Panc1 (cell line): Measurements from ENCODE around the gene NAGS. TPM values are rescaled to one million over a fixed set of nuclear protein-coding genes. Genes with fewer than 3 reads are reported as not detected.
"Not testable (repeated sequence)": the region's sequence is repeated elsewhere in the genome, so short reads cannot be mapped to it uniquely, and the experiment has no call there.

Experiments used
- ATAC-seq: fragments of 200-7000 bp; cut with Tn5 transposase; 2 replicates; pipeline ENCODE4 v1.9.1; 2020; ENCODE audit warnings: mild to moderate bottlenecking, moderate library complexity
- BruUV-seq: library from RNA; stranded (reverse); fragments of 400-500 nt; replicated peaks from 2 replicates; lab custom pipeline; 2021; lab: Mats Ljungman, UMichigan
- CTCF ChIA-PET: fragments of 300-600 bp; sonication (Branson Sonifier 250); formaldehyde crosslinking; loops from one replicate; lab custom pipeline; 2022; ENCODE audit warnings: antibody characterized with exemption; lab: Charles Lee
- POLR2A ChIA-PET: fragments of 300-600 bp; sonication (Branson Sonifier 250); formaldehyde crosslinking; loops from one replicate; lab custom pipeline; 2022; ENCODE audit warnings: antibody characterized with exemption; lab: Charles Lee
- DNase-seq: peaks from one replicate; pipeline ENCODE4 v3.0.0-alpha.2; 2010; ENCODE audit warnings: low read depth, low spot score
- H3K27ac ChIP-seq: 2 replicates; pipeline ENCODE4 v1.5.1; 2011; ENCODE audit warnings: mild to moderate bottlenecking, low read length, inconsistent platforms
- H3K27me3 ChIP-seq: fragments of 200-500 bp; sonication (Bioruptor generic); 2 replicates; pipeline ENCODE4 v1.6.0; 2014; ENCODE audit warnings: low read length, inconsistent platforms; ENCODE audit not compliant: control insufficient read depth, insufficient read depth
- H3K36me3 ChIP-seq: fragments of 200-500 bp; sonication (Bioruptor generic); 2 replicates; pipeline ENCODE4 v1.5.1; 2014; ENCODE audit warnings: inconsistent platforms, mild to moderate bottlenecking, low read length, moderate library complexity; ENCODE audit not compliant: control insufficient read depth, insufficient read depth
- H3K4me1 ChIP-seq: 2 replicates; pipeline ENCODE4 v1.5.1; 2011; ENCODE audit warnings: inconsistent platforms, mild to moderate bottlenecking, low read length, moderate library complexity; ENCODE audit not compliant: control insufficient read depth, insufficient read depth
- H3K4me3 ChIP-seq, 2 experiments: 2 replicates each; pipeline ENCODE4 v1.5.1; 2011 to 2012; ENCODE audit warnings: low read depth in 2 of 2, low read length in 2 of 2, mild to moderate bottlenecking in 2 of 2, inconsistent platforms in 1 of 2, moderate library complexity in 1 of 2
- H3K9me3 ChIP-seq: fragments of 200-500 bp; sonication (Bioruptor generic); 2 replicates; pipeline ENCODE4 v1.5.1; 2014; ENCODE audit warnings: low read depth, mild to moderate bottlenecking, inconsistent platforms, low read length, moderate library complexity; ENCODE audit not compliant: control insufficient read depth, insufficient read depth
- CTCF ChIP-seq: fragments of 450-650 bp; IDR thresholded peaks from 2 replicates; pipeline ENCODE4 v1.5.1; 2017; ENCODE audit warnings: mild to moderate bottlenecking
- POLR2AphosphoS5 ChIP-seq: IDR thresholded peaks from 2 replicates; pipeline ENCODE4 v1.6.1; 2012; ENCODE audit warnings: mild to moderate bottlenecking, low read depth, low read length, moderate library complexity
- REST ChIP-seq, 2 experiments: IDR thresholded peaks; 2 replicates each; pipeline ENCODE4 v1.6.1; 2011 to 2012; ENCODE audit warnings: low read depth in 2 of 2, control low read depth in 1 of 2, low read length in 1 of 2, mild to moderate bottlenecking in 1 of 2, moderate library complexity in 1 of 2; ENCODE audit not compliant: insufficient read depth in 1 of 2
- SIN3A ChIP-seq: IDR thresholded peaks from 2 replicates; pipeline ENCODE4 v1.6.1; 2012; ENCODE audit warnings: low read depth, mild to moderate bottlenecking, low read length, moderate library complexity, borderline replicate concordance; ENCODE audit not compliant: insufficient read depth
- TCF7L2 ChIP-seq: IDR thresholded peaks from 2 replicates; pipeline ENCODE4 v1.6.1; 2011; ENCODE audit warnings: mild to moderate bottlenecking, low read depth, low read length, inconsistent platforms
- in situ Hi-C: cut with HindIII; loops from 2 replicates; pipeline ENCODE4 v1.10.0; 2016; ENCODE audit warnings: low sequenced_read_pairs, low pct_unique_long_range_greater_than_20kb
- intact Hi-C: fragments of 100-400 bp; cut with micrococcal nuclease; formaldehyde crosslinking; loops from one replicate; pipeline ENCODE4 v1.10.0; 2022; ENCODE audit not compliant: unreplicated experiment
- total RNA-seq: library from RNA; stranded (reverse); gene quantifications from one replicate; pipeline ENCODE4 v1.2.1, GENCODE V29; 2021; ENCODE audit not compliant: unreplicated experiment

The NAGS gene
- total RNA-seq, 1 experiment from 2014 or later, result 2.7 TPM

GRCh38 chr17:43958748-43959352 lies 45.6 kb upstream of the NAGS start:
- BruUV-seq, result no TSS peak
- TF ChIP-seq SIN3A (no peak), REST (IDR thresholded peaks at IDR 0.05; ENCODE audit: insufficient read depth in 1 of 2, low read depth in 2 of 2, low read length in 1 of 2) (no peak), TCF7L2 (no peak), POLR2AphosphoS5 (no peak), CTCF (no peak)
- H3K27me3 ChIP-seq, result no peaks in the 10 kb centered on the region
- no peaks in the 10 kb centered on the region for H3K36me3 ChIP-seq
- in situ Hi-C loops (no loop called here), intact Hi-C loops (no loop called here)
- no peaks in the 10 kb centered on the region for H3K4me1 ChIP-seq
- CTCF ChIA-PET, result no interaction called here
- POLR2A ChIA-PET, result no interaction called here
- no peak overlapping the region for H3K27ac ChIP-seq
- no peaks in the 10 kb centered on the region for H3K9me3 ChIP-seq
- no peak overlapping the region for H3K4me3 ChIP-seq
- DNase-seq, result no peak
- ATAC-seq, result no peak

GRCh38 chr17:43961292-43961691 lies 43.1 kb upstream of the NAGS start:
- H3K4me3 ChIP-seq, H3K4me1 ChIP-seq, ATAC-seq, intact Hi-C loops, H3K9me3 ChIP-seq, BruUV-seq, in situ Hi-C loops, POLR2A ChIA-PET, CTCF ChIA-PET, DNase-seq, H3K27ac ChIP-seq, H3K36me3 ChIP-seq, H3K27me3 ChIP-seq: not testable (repeated sequence)

- BruUV-seq, result no TSS peak
- POLR2A ChIA-PET, result no interaction called here
Observed at GRCh38 chr17:43961954-43962353, 42.5 kb upstream of the NAGS start.

More at GRCh38 chr17:43961954-43962353, 42.5 kb upstream of the NAGS start:
- TF ChIP-seq POLR2AphosphoS5 (no peak), SIN3A (no peak), TCF7L2 (no peak), REST (IDR thresholded peaks at IDR 0.05; ENCODE audit: insufficient read depth in 1 of 2, low read depth in 2 of 2, low read length in 1 of 2) (no peak), CTCF (no peak)
- in situ Hi-C loops (no loop called here), intact Hi-C loops (no loop called here)
- Histone ChIP-seq H3K27ac (no peak overlapping the region), H3K36me3 (no peaks in the 10 kb centered on the region), H3K4me3 (no peak overlapping the region), H3K9me3 (no peaks in the 10 kb centered on the region), H3K4me1 (no peaks in the 10 kb centered on the region), H3K27me3 (no peaks in the 10 kb centered on the region)
- DNase-seq (no peak), ATAC-seq (no peak)
- CTCF ChIA-PET, result no interaction called here
